Nucleus accumbens (tissue), 56 donors: ENCODE results near the gene ALX1.
"Not testable (repeated sequence)": the region's sequence is repeated elsewhere in the genome, so short reads cannot be mapped to it uniquely, and the experiment has no call there.

ENCODE experiments used
- DNase-seq, 56 donors: peaks; one replicate each; lab custom pipeline; 2025; lab: John Stamatoyannopoulos, UW

Gene ALX1

DNA sequence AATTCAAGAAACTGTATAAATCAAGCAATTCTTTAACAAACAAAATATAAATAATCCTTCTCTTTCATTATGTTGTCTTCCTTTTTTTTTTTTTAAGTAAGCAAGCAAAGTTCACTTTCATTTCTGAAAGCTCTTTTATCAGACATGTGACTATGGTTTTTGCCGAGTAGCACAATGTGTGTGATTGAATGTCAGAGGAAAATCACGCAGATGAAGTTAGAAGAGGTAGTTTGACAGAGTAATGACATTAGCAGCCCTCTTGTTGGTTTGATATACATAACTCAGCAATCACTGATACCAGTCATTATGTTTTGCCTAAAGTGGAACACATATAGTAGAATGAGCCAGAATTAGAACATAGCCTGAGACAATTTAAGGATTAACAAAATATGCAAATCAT lies 19.0 kb downstream of the ALX1 start:
- DNase-seq, result no peak

DNA sequence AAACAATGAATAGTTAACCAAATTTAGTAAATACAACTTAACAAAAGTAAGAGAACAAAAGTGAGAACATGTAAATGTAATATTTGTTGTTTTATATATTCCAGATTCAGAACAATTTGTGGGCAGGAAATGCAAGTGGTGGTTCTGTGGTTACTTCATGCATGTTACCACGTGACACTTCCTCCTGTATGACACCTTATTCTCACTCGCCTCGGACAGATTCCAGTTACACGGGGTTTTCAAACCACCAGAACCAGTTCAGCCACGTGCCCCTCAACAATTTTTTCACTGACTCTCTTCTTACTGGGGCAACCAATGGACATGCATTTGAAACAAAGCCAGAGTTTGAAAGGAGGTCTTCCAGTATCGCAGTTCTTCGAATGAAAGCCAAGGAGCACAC lies 21.0 kb downstream of the ALX1 start:
- DNase-seq, result no peak

DNA sequence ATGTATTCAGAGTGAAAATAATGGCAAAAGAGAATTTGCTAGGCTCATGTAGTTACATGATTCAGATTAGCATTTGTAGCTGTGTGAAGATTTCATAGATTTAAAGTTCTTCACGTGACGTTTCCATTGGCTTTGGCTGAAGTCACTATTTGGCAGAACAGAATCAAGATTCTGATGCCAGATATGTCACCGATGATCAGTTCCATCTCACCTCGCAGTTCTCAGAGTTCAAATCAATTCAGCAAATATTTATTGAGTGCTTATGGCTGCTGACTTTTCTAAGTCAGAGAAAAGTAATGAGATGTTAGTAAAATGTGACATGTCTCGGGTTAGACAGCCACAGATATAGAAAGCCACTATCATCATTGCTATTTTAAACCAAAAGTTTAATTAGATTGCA lies 28.4 kb downstream of the ALX1 start:
- no peak for DNase-seq

DNA sequence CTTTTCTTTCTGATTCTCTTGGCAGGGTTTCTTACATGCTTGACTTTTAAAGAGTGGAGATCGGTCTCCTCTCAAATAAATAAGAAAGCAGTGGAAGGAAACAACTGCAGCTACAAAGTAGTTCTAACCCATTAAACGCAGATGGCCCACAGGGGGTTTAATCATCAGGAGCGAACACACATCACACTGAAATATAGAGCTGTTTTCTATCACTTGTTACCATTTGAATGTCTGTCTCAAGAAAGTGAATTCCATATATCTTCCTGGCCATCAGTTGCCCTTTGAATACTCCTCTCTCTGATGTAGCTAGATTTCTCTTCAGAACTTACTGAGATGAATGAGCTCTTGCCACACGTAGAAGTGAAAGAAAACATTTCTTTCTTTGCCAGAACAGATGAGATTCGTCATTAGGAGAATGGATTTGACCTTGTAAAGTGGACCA lies 29.1 kb downstream of the ALX1 start:
- DNase-seq, result no peak

DNA sequence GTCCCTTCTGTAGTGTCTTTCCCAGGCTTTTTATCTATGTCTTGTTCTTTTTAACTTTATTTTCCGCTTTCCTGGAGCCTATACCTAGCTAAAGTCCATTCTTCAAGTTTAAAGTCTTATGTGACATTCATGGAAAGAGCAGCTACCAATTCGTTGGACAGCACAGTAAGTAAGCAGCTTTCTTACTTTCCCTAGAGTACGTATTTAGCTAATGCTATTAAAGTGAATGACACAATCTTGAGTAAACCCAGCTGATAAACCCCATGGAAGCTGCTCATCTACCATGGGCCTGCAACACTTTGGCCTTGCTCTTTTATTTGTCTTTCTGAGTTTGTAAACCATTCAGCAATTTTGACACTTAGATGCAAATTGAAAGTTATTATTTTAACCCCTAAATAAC lies 30.0 kb downstream of the ALX1 start:
- no peak for DNase-seq

DNA sequence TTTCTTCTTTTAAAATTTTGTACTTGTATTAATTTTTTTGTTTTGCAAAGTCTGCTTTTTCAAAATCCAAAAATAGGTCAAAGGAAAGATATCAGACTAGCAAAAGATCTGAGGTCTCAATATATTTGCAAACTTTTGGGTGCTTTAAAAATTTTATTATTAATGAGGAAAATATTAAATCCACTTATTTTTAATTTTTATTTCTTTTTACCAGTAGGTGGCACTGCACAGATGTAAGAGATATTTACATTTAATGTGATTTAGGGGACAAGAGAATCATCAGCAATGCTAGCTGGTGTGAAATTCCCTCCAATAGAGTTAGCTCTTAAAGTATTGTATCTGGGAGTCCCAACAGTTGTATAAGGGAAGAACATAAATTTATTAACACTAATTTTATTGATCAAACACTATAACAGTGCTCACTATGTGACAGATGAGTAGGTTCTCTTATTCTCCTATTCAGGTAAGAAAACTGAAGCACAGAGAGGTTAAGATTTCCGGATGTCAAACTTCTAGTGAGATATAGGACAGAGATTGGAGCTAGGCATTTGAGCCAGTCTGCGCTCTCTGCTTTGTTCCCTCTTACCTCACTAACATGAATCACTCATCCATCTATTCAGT lies 30.5 kb downstream of the ALX1 start:
- DNase-seq, result no peak

DNA sequence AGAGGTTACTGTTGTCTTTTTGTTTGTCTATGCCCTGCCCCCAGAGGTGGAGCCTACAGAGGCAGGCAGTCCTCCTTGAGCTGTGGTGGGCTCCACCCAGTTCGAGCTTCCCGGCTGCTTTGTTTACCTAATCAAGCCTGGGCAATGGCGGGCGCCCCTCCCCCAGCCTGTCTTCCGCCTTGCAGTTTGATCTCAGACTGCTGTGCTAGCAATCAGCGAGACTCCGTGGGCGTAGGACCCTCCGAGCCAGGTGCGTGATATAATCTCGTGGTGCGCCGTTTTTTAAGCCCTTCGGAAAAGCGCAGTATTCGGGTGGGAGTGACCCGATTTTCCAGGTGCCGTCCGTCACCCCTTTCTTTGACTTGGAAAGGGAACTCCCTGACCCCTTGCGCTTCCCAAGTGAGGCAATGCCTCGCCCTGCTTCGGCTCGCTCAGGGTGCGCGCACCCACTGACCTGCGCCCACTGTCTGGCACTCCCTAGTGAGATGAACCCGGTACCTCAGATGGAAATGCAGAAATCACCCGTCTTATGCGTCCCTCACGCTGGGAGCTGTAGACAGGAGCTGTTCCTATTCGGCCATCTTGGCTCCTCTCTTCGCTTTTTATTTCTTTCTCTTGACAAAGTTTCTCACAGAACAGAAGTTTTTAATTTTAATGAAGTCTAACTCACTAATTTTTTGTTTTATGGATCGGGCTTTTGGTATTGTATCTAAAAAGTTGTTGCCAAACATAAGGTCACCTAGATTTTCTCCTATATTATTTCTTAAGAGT lies 38.0 kb downstream of the ALX1 start:
- DNase-seq, result not testable (repeated sequence)

DNA sequence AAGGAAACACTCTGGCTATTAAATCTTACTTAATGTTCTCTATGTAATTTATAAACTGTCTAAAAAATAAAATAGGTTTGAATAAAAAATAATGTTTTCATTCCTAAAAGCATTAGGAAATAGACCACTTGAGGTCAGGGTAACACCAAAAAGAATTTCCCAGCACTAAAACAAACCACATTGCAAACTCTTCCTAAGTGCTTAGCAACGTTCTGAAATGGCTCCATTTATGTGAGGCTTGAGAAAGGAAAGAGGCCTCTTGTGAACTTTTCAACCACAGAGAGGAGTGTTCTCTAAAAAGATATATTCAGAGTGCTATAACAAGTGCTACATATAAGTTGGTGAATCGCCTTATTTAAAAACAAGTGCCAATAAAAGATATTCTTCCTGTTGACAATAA lies 42.7 kb downstream of the ALX1 start:
- DNase-seq, result no peak

DNA sequence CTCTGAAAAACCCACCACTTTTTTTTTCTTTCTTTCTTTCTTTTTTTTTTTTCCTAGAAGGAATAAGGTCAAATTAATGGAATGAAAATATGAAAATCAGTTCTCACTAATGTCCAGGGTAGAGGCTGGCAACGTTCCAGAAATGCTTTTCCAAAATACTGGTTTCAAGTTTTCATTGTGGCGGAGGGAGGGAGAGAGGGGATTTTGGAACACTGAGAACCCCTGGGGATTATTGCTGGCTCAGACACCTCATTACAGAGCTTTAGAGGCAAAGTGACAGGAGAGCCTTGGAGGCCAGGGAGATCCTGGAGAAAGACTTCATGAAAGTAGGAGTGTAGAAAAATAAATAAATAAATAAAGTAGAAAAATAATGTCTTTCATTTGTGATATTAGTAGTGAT lies 45.4 kb downstream of the ALX1 start:
- DNase-seq, result no peak

DNA sequence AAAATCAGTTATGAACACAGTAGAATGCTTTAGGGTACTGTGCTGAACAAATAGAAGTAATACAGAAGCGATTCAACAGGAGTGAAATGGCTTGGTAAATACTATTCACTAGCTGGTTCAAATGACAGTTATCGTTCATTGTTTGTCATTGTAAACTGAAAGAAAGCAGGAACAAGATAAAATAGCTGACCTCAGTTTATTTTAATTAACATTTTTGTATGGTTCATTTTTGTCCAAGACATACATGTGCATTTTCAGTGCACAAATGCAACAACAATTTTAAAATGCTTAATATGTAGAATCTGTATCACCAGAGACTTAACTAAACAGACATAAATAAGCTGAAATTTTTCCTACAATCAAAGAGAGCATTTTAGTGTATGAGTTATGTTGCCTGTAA lies 49.9 kb downstream of the ALX1 start:
- DNase-seq, result no peak

DNA sequence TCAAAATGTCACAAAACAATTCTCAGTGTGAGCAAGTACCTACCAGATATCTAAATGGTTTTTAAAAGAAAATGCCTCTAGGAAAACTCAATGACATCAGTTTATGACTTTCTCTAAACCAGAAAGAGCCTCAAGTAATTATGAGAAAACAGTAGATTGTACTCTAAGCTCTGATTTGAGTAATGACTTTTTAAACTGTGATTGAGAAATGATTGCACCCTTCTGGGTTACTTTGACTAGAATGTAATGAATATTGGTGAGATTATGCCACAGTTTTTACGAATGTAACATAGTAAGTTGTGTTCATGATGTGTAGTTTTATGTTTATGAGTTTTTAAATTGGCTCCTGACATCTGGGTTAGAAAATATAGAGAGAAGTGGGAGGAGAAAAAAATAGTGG lies 68.8 kb downstream of the ALX1 start:
- no peak for DNase-seq

DNA sequence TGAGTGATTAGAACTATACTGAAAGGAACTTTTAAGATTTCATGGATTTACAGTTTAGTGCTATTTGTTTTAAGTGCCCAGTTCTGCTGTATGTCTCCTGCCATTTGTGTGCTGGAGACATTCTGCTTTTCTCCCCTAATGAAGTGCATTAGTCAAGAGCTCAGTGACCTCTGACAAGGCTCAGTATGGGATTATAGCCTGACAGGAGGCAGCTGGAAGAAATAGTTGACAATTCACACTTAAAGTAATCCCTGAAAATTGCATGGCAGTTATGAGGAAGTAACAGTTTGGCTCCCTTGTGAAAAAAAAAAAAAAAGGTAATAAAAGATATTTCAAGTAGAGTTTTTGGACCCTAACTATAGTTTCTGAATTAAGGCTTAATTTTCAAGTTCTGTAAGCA lies 70.3 kb downstream of the ALX1 start:
- no peak for DNase-seq
